Thyroid gland (tissue), 4 donors: Measurements from ENCODE around the gene KCNIP1.

Source experiments
- CTCF ChIP-seq, 6 experiments: fragments of 200-600 bp in 3 of 6; fragments of 450-650 bp in 3 of 6; sonication (generic) in 3 of 6; IDR thresholded peaks; one replicate each; pipeline ENCODE4 v1.5.1; 2016 to 2019; ENCODE audit warnings: antibody characterized with exemption in 6 of 6, mild to moderate bottlenecking in 2 of 6, inconsistent platforms in 1 of 6, moderate library complexity in 1 of 6
- POLR2A ChIP-seq, 2 donors: fragments of 450-650 bp; IDR thresholded peaks; one replicate each; pipeline ENCODE4 v1.6.1; 2017; ENCODE audit warnings: antibody characterized with exemption in 2 of 2, mild to moderate bottlenecking in 2 of 2, moderate library complexity in 1 of 2

- no peak for TF ChIP-seq CTCF (IDR thresholded peaks at IDR 0.05)
- no peak for TF ChIP-seq POLR2A (IDR thresholded peaks at IDR 0.05)
Measured at GRCh38 chr5:170533383-170533782, 29.6 kb downstream of the KCNIP1 start.
